Placental epithelial cell (primary cell): Measurements from ENCODE around the gene TCAIM. TPM values are rescaled to one million over a fixed set of nuclear protein-coding genes. Genes with fewer than 3 reads are reported as not detected.

Source experiments
- total RNA-seq: library from RNA; depleted of rRNA; stranded (reverse); fragments of >200 nt; gene quantifications from 2 replicates; pipeline ENCODE4 v1.2.3, GENCODE V29; 2012

Gene TCAIM, protein sequence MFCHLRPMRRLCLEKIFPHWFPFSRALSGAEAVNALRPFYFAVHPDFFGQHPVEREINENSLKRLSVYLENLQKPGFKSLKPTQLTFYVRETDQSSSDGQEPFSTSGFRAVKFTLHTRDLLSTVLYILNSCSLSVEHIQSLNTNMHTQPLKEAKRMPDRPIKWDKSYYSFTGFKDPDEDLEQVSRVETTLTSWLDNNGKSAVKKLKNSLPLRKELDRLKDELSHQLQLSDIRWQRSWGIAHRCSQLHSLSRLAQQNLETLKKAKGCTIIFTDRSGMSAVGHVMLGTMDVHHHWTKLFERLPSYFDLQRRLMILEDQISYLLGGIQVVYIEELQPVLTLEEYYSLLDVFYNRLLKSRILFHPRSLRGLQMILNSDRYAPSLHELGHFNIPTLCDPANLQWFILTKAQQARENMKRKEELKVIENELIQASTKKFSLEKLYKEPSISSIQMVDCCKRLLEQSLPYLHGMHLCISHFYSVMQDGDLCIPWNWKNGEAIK
- 24.3 and 38.6 TPM in 2 replicates for total RNA-seq

DNA sequence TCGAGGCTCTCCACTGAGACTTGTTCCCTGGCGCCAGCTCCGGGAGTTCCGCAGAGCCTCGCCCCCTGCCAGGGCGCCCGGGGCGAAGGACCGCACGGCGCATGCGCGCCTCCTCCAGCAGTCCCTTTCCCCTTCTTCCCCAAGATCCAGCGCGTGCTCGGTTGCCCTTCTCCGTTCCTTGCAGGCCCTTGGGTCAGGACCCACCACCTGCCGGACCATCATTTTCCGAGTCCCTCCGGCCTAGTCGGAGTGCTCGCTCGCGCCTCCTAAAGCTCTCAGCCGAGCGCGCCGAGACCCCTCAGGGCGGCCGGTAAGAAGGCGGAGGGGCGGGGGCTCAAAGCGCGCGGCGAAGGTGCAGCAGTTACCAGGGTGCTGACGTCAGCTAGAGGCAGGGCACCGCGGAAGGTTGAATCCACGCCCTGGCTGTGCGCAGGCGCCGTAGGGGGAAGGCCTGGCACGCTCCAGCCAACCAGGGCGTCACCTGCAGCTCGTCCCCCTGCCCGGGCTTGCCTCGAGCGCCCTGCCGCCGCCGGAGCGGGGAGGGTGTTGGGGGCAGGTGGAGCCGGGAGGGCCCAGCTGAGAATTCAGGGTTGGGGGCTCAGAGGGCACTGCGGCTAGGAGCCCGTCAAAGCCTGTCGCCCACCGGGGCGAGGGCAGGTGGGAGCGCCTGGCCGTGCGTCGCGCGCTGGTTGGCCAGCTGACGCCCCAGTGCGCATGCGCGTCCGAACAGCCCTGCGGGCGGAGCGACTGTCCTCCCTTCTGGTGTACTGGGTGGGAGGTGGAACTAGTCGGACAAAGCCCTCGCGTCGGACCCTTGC is at the start of gene TCAIM:
TSS of gene TCAIM (plus strand) at position 757 of the 818 bp plus-strand sequence. CDS start 16,017 bp downstream, outside the sequence.

Other genes with a start within 250 kb of the TCAIM start
- not detected in 2 replicates for gene TOPAZ1, start 96.9 kb upstream of the TCAIM start, total RNA-seq
- gene ZNF445, start 138.9 kb downstream of the TCAIM start, total RNA-seq, result 10.2 TPM in 2 replicates
- 13.4 and 14.9 TPM in 2 replicates for gene ZKSCAN7, start 216.4 kb downstream of the TCAIM start, total RNA-seq
- gene ZNF660, start 246.2 kb downstream of the TCAIM start, total RNA-seq, result 3.0 and 7.5 TPM in 2 replicates